Liver (tissue), 9 donors: ENCODE results near the gene RAF1. TPM values are rescaled to one million over a fixed set of nuclear protein-coding genes. Genes with fewer than 3 reads are reported as not detected.

Source experiments
- DNase-seq: peaks from one replicate; pipeline ENCODE4 v3.0.0-alpha.2; 2017; ENCODE audit warnings: low spot score
- H3K27ac ChIP-seq, 2 donors: one replicate each; pipeline ENCODE4 v1.7.0; 2013; ENCODE audit warnings: inconsistent platforms in 2 of 2, low read length in 2 of 2, control low read depth in 1 of 2, low read depth in 1 of 2, mild to moderate bottlenecking in 1 of 2
- H3K27me3 ChIP-seq, 4 donors: one replicate each; pipeline versions ENCODE4 v1.6.1 to v1.7.0; 2013; ENCODE audit warnings: low read length in 3 of 4, inconsistent platforms in 1 of 4, mild to moderate bottlenecking in 1 of 4, moderate library complexity in 1 of 4; ENCODE audit not compliant: control insufficient read depth in 4 of 4, insufficient read depth in 4 of 4
- H3K36me3 ChIP-seq, 4 donors: one replicate each; pipeline versions ENCODE4 v1.6.1 to v1.7.0; 2013; ENCODE audit warnings: low read length in 3 of 4, mild to moderate bottlenecking in 3 of 4, low read depth in 1 of 4, moderate library complexity in 1 of 4; ENCODE audit not compliant: control insufficient read depth in 4 of 4, insufficient read depth in 3 of 4
- H3K4me1 ChIP-seq, 4 donors: one replicate each; pipeline versions ENCODE4 v1.6.1 to v1.7.0; 2013; ENCODE audit warnings: low read length in 3 of 4, mild to moderate bottlenecking in 3 of 4, moderate library complexity in 1 of 4; ENCODE audit not compliant: control insufficient read depth in 4 of 4, insufficient read depth in 4 of 4
- H3K4me3 ChIP-seq, 3 donors: one replicate each; pipeline versions ENCODE4 v1.6.1 to v1.7.0; 2013; ENCODE audit warnings: low read length in 3 of 3, control low read depth in 1 of 3, low read depth in 1 of 3, mild to moderate bottlenecking in 1 of 3
- H3K9ac ChIP-seq, 2 donors: one replicate each; pipeline ENCODE4 v1.7.0; 2013; ENCODE audit warnings: low read length in 2 of 2, mild to moderate bottlenecking in 2 of 2, moderate library complexity in 2 of 2, control low read depth in 1 of 2, low read depth in 1 of 2
- H3K9me3 ChIP-seq, 4 donors: one replicate each; pipeline versions ENCODE4 v1.6.1 to v1.7.0; 2013; ENCODE audit warnings: low read length in 3 of 4; ENCODE audit not compliant: control insufficient read depth in 4 of 4
- CTCF ChIP-seq: fragments of 150-350 bp; IDR thresholded peaks from 2 replicates; pipeline ENCODE4 v1.5.1; 2017; ENCODE audit warnings: improper control_type of control experiment, low read depth, low read length; ENCODE audit not compliant: missing input control
- EGR1 ChIP-seq, 2 donors: IDR thresholded peaks; 2 replicates each; pipeline ENCODE4 v1.6.1; 2016 to 2018; ENCODE audit warnings: antibody characterized with exemption in 2 of 2, low read depth in 2 of 2
- FOXA2 ChIP-seq: IDR thresholded peaks from 2 replicates; pipeline ENCODE4 v1.6.1; 2016; ENCODE audit warnings: antibody characterized with exemption
- GABPA ChIP-seq, 2 donors: IDR thresholded peaks in 1 of 2; conservative IDR thresholded peaks in 1 of 2; 2 replicates each; pipeline ENCODE4 v1.6.1; 2016; ENCODE audit warnings: antibody characterized with exemption in 2 of 2, mild to moderate bottlenecking in 1 of 2, moderate library complexity in 1 of 2
- HNF4G ChIP-seq: IDR thresholded peaks from 2 replicates; pipeline ENCODE4 v1.6.1; 2016; ENCODE audit warnings: antibody characterized with exemption
- JUND ChIP-seq, 2 donors: IDR thresholded peaks; 2 replicates each; pipeline ENCODE4 v1.6.1; 2016; ENCODE audit warnings: antibody characterized with exemption in 2 of 2
- NR2F2 ChIP-seq: IDR thresholded peaks from 2 replicates; pipeline ENCODE4 v1.6.1; 2016; ENCODE audit warnings: antibody characterized with exemption
- RAD21 ChIP-seq, 2 donors: IDR thresholded peaks; 2 replicates each; pipeline ENCODE4 v1.6.1; 2016; ENCODE audit warnings: antibody characterized with exemption in 2 of 2, mild to moderate bottlenecking in 2 of 2
- RXRA ChIP-seq, 2 donors: IDR thresholded peaks; 2 replicates each; pipeline ENCODE4 v1.6.1; 2017 to 2018; ENCODE audit warnings: antibody characterized with exemption in 2 of 2, mild to moderate bottlenecking in 1 of 2
- YY1 ChIP-seq: IDR thresholded peaks from 2 replicates; pipeline ENCODE4 v1.6.1; 2016; ENCODE audit warnings: antibody characterized with exemption, mild to moderate bottlenecking
- WGBS: extraction: QIAGEN DNeasy Blood & Tissue Kit; methylation state at CpG from one replicate; pipeline ENCODE4 v1.1.7; 2013; 5-methylcytosine and 5-hydroxymethylcytosine counted together
- polyA plus RNA-seq, 2 donors: library from polyadenylated mRNA; stranded (reverse) in 1 of 2; unstranded in 1 of 2; fragments of 200-250 nt in 1 of 2; fragments of >200 nt in 1 of 2; fragmentation: Nextera tagmentation in 1 of 2; extraction: Ambion mirVana in 1 of 2; gene quantifications; one replicate each; pipeline versions ENCODE4 v1.2.1 to v1.2.3, GENCODE V29; 2013 to 2015
- total RNA-seq, 2 donors: library from RNA; depleted of rRNA; stranded (reverse); fragments of >200 nt; gene quantifications; one replicate each; pipeline ENCODE4 v1.2.3, GENCODE V29; 2014
- TF ChIP-seq, protein P1 (sequence below): IDR thresholded peaks from 2 replicates; pipeline ENCODE4 v1.6.1; 2016; ENCODE audit warnings: antibody characterized with exemption, mild to moderate bottlenecking
- TF ChIP-seq, protein P2 (sequence below): IDR thresholded peaks from 2 replicates; pipeline ENCODE4 v1.6.1; 2016; ENCODE audit warnings: antibody characterized with exemption
- TF ChIP-seq, protein P3 (sequence below): IDR thresholded peaks from 2 replicates; pipeline ENCODE4 v1.6.1; 2016; ENCODE audit warnings: antibody characterized with exemption
- donor health status: healthy.
- donor health status: healthy.
- donor health status: healthy.
- donor health status: healthy.
- donor health status: healthy.

Gene RAF1
- total and polyA plus RNA-seq, 4 donors: 44.3 to 92.3 (median 63.2) TPM

DNA sequence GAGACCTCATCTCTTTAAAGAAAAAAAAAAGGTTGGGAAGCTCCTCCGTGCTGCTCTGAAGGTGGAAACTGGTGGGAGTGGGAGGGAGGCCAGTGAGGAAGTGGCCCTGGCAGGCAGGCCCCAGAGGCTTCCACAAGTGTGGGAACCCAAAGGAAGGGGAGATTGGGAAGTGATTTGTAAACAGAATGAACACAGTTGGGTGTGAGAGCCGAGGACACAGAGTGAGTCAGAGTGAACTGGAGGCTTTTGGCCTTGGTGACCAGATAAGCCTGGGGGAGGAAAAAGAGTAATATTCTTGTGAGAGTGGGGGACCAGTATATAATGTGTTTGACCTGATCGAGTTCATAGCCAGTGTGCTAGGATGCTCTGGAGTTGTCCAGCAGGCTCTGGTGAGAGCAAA is 84.0 kb downstream of the RAF1 start:
- H3K4me3 ChIP-seq: no peak overlapping the region
- H3K36me3 ChIP-seq: peaks cover 21 to 69% (median 48%) of the 10 kb centered on the region in 4 donors
- H3K27ac ChIP-seq: peak overlapping the region; percentile 2 to 31
- TF ChIP-seq RXRA (IDR thresholded peaks at IDR 0.05): peak; percentile 33 to 41
- TF ChIP-seq, protein P1, sequence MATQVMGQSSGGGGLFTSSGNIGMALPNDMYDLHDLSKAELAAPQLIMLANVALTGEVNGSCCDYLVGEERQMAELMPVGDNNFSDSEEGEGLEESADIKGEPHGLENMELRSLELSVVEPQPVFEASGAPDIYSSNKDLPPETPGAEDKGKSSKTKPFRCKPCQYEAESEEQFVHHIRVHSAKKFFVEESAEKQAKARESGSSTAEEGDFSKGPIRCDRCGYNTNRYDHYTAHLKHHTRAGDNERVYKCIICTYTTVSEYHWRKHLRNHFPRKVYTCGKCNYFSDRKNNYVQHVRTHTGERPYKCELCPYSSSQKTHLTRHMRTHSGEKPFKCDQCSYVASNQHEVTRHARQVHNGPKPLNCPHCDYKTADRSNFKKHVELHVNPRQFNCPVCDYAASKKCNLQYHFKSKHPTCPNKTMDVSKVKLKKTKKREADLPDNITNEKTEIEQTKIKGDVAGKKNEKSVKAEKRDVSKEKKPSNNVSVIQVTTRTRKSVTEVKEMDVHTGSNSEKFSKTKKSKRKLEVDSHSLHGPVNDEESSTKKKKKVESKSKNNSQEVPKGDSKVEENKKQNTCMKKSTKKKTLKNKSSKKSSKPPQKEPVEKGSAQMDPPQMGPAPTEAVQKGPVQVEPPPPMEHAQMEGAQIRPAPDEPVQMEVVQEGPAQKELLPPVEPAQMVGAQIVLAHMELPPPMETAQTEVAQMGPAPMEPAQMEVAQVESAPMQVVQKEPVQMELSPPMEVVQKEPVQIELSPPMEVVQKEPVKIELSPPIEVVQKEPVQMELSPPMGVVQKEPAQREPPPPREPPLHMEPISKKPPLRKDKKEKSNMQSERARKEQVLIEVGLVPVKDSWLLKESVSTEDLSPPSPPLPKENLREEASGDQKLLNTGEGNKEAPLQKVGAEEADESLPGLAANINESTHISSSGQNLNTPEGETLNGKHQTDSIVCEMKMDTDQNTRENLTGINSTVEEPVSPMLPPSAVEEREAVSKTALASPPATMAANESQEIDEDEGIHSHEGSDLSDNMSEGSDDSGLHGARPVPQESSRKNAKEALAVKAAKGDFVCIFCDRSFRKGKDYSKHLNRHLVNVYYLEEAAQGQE: no peak
- H3K9ac ChIP-seq: no peak overlapping the region
- no peaks in the 10 kb centered on the region for H3K27me3 ChIP-seq
- DNase-seq: no peak
- WGBS: 66% methylated on average over 3 of the region's 3 CpGs
- H3K4me1 ChIP-seq: peaks cover 0 to 8% (median 4%) of the 10 kb centered on the region in 4 donors
- no peaks in the 10 kb centered on the region for H3K9me3 ChIP-seq

DNA sequence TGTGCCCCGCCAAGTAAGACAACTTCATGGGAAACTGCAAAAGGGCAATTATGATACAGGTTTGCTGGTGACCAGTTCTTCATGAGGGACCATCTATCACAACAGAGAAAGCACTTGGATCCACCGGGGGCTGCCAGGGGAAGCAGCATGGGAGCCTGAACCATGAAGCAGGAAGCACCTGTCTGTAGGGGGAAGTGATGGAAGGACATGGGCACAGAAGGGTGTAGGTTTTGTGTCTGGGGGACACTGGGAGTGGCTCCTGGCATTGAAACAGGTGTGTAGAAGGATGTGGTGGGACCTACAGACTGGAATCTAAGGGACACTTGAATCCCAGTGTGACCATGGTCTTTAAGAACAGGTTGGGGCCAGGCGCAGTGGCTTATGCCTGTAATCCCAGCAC is 84.5 kb downstream of the RAF1 start:
- no peaks in the 10 kb centered on the region for H3K27me3 ChIP-seq
- H3K36me3 ChIP-seq: peaks cover 18 to 69% (median 49%) of the 10 kb centered on the region in 4 donors
- peaks cover 0 to 8% (median 4%) of the 10 kb centered on the region in 4 donors for H3K4me1 ChIP-seq
- no peak for DNase-seq
- 89% methylated on average over 3 of the region's 3 CpGs for WGBS
- H3K9me3 ChIP-seq: no peaks in the 10 kb centered on the region
- no peak overlapping the region for H3K9ac ChIP-seq
- H3K27ac ChIP-seq: peak overlapping the region; percentile 2 to 31
- H3K4me3 ChIP-seq: no peak overlapping the region
- TF ChIP-seq RXRA (IDR thresholded peaks at IDR 0.05) (no peak), EGR1 (IDR thresholded peaks at IDR 0.05; ENCODE audit: low read depth in 2 of 2) (no peak), YY1 (no peak), RAD21 (IDR thresholded peaks at IDR 0.05) (no peak), JUND (IDR thresholded peaks at IDR 0.05) (no peak), NR2F2 (no peak), GABPA (IDR thresholded peaks at IDR 0.05 in 1 of 2, conservative IDR thresholded peaks at IDR 0.05 in 1 of 2) (no peak), HNF4G (no peak), FOXA2 (no peak), CTCF (no peak)
- TF ChIP-seq, protein P2, sequence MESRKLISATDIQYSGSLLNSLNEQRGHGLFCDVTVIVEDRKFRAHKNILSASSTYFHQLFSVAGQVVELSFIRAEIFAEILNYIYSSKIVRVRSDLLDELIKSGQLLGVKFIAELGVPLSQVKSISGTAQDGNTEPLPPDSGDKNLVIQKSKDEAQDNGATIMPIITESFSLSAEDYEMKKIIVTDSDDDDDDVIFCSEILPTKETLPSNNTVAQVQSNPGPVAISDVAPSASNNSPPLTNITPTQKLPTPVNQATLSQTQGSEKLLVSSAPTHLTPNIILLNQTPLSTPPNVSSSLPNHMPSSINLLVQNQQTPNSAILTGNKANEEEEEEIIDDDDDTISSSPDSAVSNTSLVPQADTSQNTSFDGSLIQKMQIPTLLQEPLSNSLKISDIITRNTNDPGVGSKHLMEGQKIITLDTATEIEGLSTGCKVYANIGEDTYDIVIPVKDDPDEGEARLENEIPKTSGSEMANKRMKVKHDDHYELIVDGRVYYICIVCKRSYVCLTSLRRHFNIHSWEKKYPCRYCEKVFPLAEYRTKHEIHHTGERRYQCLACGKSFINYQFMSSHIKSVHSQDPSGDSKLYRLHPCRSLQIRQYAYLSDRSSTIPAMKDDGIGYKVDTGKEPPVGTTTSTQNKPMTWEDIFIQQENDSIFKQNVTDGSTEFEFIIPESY: no peak
- TF ChIP-seq, protein P3, sequence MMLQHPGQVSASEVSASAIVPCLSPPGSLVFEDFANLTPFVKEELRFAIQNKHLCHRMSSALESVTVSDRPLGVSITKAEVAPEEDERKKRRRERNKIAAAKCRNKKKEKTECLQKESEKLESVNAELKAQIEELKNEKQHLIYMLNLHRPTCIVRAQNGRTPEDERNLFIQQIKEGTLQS: no peak
